GM12872 (cell line): Measurements from ENCODE around the gene VAV1.

Experiments used
- CTCF ChIP-seq: IDR thresholded peaks from 3 replicates; pipeline ENCODE4 v1.5.1; 2011; ENCODE audit warnings: low read depth, mild to moderate bottlenecking, low read length, moderate library complexity; ENCODE audit not compliant: insufficient read depth

The VAV1 gene

GRCh38 chr19:6729573-6730152 lies 42.8 kb upstream of the VAV1 start:
- TF ChIP-seq CTCF: no peak

GRCh38 chr19:6730153-6730804 lies 42.2 kb upstream of the VAV1 start:
- TF ChIP-seq CTCF: no peak

GRCh38 chr19:6730941-6731670 lies 41.4 kb upstream of the VAV1 start:
- no peak for TF ChIP-seq CTCF

DNA sequence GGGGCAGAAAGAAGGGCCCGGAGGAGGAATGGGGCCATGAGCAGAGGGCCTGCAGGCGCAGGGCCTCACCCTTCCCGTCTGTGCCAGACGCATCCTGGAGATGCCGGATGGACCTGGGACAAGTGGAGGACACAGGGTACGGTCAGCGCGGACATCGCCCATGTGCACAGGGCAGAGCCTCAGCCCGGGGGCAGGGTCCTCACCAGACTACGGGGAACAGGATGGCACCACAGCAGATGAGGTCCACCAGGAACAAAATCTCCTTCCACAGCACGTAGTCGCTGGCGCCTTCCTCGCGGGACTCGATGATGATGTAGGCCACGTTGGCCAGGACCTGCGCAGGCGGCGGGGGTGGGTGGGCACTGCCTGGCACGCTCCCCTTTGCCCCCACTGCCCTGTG lies 40.7 kb upstream of the VAV1 start:
- TF ChIP-seq CTCF: no peak

DNA sequence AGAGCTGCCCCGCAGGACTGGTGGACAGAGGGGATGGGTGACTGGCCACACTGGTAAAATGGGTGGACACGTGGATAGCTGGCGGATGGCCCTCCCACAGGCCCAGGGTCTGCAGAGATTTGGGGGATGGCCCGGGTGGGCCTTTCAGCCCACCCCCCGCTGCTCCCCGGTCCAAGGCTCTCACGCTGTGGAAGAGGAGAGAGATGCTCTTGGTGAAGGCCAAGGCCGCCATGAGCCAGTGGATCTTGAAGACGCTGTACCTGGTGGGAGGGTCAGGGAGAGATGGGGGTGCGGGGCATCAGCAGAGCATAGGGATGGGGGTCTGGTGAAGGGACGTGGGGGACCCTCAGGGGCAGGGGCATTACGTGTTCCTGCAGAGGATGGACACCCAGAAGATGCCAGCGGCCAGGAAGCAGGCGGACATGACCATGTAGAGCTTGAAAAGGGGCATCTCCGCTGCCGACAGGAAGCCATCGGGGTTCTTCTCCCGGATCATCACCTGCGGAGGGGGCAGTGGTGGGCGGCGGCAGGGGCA lies 39.6 kb upstream of the VAV1 start:
- no peak for TF ChIP-seq CTCF

- peak; percentile 44 for TF ChIP-seq CTCF
These were observed 39.0 kb upstream of the VAV1 start for GRCh38 chr19:6733338-6734095.
